ENCODE data around the gene RAPGEF5.

- TF ChIP-seq CTCF (IDR thresholded peaks at IDR 0.05) (no peak), ZFX (IDR thresholded peaks at IDR 0.05; ENCODE audit: borderline replicate concordance) (no peak)
Measured at GRCh38 chr7:22351329-22351692, 5.6 kb downstream of the RAPGEF5 start.

Data from 22Rv1 (cell line).